ENCODE results near the gene LTA.
"Not testable (repeated sequence)": the region's sequence is repeated elsewhere in the genome, so short reads cannot be mapped to it uniquely, and the experiment has no call there.

Gene LTA

DNA sequence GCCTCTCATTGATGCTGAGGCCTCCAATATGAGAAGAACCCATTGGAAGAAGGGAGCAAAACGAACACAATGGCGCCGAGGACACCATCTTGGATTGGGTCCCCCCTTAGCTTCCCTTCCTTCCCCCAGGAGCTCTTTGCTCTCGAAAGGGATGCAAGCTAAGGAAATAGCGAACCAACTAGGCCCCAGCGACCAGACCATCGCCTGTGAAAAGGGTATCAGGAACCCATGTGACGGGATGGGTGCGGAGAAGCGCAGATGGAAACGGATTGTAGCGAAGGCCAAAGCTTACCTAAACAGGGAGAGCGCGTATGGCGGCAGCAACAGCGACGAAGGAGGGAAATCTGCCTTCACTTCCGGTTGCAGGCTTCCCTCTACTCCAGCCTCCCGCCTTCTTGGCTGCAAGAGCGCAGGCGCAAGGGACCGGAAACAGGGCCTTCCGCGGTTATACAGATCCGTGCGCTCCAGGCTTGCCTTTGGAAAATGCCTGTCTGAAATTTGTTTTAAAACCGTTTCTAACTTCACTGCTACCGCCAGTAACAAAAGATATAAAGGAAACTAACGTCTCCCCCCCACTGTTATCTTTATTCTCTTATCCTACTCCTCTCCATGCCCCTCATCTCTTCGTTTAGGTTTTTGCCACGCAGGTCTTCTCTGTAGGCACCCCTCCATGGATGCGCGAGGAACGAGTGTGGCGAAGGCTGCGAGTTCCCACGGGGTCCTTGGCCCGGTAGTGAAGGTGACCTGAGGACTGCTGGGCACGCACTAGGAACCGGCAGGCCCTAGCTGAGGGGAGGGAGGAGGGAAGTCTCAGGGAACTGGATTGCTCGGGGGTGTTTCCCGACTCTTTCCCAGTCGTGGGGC, 30.2 kb upstream of the LTA start, which contains the start of gene DDX39B:
Gene DDX39B (minus strand): TSS at position 346 of the 864 bp plus-strand sequence. CDS start 1,471 bp downstream, outside the sequence.
- peak; percentile 96 for DNase-seq (ENCODE audit: low read depth)

DNA sequence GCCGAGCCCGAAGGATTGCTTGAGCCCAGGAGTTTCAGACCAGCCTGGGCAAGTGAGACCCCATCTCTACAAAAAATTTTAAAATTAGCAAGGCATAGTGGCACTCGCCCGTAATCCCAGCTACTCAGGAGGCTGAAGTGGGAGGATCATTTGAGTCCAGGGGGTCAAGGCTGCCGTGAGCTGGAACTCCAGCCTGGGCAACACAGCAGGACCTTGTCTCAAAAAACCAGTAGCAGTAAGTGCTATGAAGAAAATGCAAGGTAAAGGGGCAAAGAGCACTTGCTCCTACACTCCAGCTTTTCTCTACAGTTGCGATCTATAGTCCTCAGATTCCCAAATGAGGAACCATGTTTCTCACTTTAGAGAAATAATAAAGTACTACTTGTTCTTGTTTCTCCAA, 28.4 kb upstream of the LTA start:
- DNase-seq (ENCODE audit: low read depth) = no peak

DNA sequence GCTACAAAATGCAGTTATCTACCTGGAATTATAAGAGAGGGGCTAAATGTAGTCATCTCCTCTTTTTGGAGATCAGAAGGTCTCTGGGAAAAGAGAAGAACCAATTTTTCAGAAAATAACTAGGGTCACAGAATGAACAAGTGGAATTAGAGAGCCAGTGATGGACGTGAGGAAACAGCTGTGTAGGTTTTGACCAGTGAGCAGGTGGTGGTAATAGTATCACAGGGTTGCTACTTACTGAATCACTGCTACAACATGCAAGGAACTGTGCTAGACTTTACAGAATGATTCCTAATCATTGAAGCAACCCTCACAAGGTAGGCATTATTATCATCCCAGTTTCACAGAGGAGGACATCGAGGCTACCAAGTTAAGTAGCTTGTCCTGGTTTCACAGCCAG, 27.4 kb upstream of the LTA start:
- DNase-seq (ENCODE audit: low read depth) = no peak

DNA sequence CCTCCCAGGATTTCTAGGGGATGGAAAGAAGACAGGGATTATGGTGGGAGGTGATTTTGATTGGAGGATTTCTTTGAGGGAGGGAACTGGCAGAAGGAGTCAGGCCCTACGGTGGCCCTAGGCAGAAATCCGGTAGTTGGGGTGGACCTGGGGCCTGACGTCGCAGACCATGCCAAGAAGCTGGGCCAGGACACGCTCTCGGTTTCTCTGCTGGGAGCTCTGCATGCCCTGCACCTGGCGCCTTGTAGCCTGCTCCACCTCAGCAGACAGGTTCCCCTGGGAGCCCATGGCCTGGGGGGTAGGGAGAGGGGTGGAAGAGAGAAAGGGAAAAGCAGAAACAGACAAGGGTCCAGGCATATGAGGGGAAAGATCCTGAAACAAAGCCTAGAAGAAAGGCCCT, 26.8 kb upstream of the LTA start:
- DNase-seq (ENCODE audit: low read depth) = no peak

DNA sequence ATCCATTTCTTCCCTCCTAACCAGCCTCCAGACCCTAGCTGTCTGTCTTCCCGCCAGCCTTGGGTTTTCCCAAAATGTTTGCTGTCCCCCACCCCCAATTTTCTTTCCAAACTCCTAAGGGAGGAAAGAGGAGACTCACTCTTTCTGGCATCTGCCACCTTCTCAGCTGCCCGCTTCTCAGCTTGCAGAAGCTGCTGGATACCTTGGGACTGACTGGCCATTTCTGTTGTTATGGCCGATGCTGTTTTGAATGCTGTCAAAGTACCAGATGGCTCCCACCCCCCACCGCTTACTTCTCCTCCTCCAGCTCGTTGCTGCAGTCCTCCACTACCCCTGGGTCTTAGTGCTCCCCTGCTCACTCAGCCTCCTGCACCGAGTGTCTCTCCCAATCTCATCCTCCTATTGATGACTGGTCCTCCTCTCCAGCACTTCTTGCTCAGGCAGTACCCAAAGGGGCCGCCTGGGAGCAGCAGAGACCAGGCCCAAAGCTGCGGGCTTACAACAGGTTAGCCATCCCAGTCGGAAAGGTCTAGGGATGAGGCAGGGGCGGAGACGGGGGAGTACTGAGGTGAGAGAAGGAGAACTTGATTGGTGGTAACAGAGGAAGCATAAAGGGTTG, 25.6 kb upstream of the LTA start, which contains the start of gene ATP6V1G2:
Gene ATP6V1G2 (minus strand): TSS at position 270 of the 619 bp plus-strand sequence. CDS start 49 bp downstream, at position 221.
- peak; percentile 79 for DNase-seq (ENCODE audit: low read depth)

DNA sequence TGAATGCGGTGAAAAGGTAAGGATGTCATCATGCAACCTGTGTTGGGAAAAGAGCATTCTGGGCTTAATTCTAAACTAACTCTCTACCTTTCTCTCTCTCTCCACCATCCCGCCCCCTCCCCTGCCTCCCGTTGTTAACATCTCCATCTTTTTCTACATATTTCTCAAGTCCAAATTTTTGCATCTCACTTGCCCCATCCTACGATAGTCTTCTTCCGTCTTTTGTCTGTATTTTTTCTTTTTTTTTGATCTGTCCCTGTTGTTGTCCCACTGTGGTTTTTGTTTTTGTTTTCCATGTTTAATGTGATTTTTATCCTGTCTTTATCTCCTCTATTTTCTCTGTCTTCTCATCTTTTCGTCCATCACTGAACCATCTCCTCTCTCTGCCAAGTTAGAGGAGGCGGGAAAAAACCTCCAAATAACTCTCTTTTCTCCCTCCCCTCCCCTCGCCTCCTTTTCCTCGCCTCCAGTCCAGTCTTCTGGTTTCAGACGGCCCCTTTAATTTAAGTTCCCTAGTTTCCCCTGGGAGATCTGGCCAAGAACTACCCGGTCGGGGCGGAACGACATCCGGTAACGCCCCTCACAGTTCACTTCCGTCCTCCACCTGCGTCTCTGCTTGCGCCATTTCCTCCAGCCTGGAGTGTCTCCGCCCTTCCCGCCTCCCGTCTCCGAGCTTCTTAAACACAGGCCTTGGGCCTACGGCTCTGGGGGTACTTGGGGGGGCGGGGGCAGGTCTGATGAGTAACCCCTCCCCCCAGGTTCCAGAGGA, 24.9 kb upstream of the LTA start, which contains the start of gene NFKBIL1:
Gene NFKBIL1 (plus strand): TSS at position 651 of the 769 bp plus-strand sequence. CDS start 87 bp downstream, at position 738.
- peak; percentile 95 for DNase-seq (ENCODE audit: low read depth)

DNA sequence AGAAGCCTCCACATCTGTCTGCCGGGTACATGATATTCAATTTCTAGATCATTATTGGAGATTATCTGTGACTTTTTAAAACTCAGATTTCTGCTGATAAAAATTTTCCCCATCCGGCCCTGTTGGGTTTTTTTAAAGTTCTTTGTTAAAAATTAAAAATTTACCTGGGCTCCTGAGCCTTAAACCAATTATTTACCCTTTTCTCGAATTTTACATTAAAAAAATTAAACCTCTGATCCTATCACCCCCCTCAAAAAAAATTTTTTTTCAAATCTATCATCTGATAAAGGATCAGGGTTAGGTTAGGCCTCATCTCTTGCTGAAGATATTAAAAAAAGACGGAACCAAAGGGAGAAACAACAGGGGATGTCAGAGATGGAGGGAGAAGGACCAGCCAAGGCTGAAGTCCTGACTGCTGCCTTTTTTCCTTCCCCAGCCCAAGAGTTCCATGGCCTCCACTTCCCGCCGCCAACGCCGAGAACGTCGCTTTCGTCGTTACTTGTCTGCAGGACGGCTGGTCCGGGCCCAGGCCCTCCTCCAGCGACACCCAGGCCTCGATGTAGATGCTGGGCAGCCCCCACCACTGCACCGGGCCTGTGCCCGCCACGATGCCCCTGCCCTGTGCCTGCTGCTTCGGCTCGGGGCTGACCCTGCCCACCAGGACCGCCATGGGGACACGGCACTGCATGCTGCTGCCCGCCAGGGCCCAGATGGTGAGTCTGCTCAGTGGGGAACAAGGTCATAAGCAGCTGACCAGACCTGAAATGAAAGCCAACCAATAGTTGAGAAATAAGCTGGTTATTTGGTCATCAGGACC, 24.2 kb upstream of the LTA start:
- DNase-seq (ENCODE audit: low read depth) = no peak

DNA sequence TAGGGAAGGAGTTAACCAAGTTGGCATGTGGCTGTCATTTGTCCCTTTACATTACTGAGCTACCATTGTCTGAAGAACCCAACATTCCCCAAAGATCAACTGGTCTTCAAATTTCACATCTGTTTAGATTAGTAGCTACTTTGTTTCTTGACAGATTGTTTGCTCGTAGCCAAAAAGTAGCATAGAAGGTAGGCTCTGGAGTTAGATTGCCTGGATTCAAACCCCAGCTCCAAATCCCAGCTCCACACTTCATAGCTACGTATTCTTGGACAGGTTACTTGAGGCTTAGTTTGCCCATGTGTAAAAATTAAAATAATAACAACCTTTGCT, 23.6 kb upstream of the LTA start:
- DNase-seq (ENCODE audit: low read depth) = no peak

DNA sequence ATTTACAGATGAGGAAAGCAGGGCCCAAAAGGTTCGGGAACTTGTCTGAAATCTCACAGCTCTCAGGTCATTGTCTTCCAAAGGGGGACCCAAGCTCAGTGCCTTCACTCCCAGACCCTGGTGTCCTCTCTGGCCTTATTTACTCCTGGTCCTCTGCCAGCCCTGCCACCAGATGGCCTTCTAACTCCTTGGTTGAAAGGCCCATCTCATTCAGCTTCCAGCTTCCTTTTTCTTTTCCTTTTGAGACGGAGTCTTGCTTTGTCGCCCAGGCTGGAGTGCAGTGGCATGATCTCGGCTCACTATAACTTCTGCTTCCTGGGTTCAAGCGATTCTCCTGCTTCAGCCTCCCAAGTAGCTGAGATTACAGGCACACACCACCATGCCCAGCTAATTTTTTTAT, 20.7 kb upstream of the LTA start:
- not testable (repeated sequence) for DNase-seq (ENCODE audit: low read depth)

DNA sequence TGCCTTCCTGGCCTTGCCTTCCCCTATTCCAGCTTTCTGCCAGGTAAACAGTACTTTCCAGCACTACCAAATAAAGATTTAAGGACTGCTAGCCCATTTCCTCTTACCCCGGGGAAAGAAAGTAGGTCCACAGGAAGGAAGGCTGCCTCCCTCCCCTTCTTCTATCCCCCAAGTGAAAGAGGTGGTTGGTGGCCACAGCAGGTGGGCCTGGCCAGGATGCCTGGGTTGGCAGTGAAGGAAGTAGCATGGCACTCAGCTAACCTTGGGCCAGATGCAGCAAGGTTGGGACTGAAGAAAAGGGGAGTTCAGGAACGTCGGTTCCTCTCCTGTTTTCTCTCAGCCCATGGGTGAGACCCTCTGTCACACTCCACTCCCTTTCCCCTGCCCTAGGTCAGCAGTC, 15.8 kb upstream of the LTA start:
- no peak for DNase-seq (ENCODE audit: low read depth)

DNA sequence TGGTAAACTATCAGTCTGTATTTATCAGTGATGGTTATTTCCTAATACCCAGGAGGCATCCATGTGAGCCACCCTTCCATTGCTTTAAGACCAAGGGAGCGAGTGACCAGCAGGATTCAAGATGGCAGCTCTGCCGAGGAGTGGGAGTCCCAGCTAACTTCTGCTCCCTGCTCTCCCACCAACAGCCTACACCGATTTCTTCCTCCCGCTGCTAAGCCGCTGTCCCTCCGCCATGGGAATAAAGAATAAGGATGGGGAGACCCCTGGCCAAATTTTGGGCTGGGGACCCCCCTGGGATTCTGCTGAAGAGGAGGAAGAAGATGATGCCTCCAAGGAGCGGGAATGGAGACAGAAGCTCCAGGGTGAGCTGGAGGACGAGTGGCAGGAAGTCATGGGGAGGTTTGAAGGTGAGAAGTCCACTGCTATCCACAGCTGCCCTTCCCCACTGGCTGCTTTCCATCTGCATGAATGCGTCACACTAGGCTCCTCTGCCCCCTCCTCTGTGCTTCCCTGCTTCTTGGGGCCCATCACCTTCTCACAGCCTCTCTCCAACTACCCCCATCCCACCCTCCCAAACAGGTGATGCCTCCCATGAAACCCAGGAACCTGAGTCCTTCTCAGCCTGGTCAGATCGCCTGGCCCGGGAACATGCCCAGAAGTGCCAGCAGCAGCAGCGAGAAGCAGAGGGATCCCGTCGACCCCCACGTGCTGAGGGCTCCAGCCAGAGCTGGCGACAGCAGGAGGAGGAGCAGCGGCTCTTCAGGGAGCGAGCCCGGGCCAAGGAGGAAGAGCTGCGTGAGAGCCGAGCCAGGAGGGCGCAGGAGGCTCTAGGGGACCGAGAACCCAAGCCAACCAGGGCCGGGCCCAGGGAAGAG, 14.4 kb upstream of the LTA start:
- DNase-seq (ENCODE audit: low read depth) = no peak

DNA sequence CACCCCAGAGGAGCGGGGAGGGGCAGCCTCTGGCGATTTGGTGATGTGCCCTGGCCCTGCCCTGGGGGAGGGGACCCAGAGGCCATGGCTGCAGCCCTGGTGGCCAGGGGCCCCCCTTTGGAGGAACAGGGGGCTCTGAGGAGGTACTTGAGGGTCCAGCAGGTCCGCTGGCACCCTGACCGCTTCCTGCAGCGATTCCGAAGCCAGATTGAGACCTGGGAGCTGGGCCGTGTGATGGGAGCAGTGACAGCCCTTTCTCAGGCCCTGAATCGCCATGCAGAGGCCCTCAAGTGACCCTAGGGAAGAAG, 13.8 kb upstream of the LTA start:
- DNase-seq (ENCODE audit: low read depth) = no peak

DNA sequence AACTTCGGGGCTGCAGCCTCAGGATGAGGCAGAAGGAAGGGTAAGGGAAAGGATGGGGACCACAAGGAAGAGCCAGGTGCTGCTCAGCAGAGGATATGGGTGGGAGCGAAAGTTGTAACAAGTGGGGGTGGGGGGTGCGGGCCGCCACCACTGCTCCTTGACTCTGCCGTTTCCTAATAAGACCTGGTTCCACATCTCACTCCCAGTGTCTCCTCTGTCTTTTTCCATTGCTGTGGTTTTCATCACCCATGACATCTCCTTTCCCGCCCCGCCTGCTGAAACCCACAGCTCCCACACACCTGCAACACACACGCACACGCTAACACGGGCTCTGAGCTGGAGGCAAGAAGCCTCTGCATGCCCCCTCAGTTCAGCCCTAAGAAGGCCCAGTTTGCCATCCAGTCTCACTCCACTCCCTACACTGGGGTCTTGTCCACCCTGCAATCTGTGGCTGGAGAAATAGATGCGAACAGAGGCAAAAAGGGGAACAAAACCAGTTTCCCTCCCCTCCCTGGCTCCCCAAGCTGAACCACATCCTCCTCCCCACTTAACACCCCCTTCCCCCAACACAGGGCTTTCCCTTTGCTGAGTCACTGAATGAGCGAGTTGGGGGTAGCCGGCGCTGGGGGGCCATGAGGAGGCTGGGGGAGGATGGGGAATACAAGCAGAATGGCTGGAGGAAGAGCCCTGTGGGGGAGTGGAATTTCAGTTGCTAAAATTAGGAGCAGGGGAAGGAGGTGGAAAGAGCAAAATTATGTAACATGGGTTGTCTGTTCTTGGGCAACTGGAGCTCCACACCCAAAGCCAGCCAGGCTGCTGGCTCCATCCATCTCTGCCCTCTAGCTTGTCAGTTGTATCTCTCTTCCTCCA, 13.2 kb upstream of the LTA start:
- no peak for DNase-seq (ENCODE audit: low read depth)

DNA sequence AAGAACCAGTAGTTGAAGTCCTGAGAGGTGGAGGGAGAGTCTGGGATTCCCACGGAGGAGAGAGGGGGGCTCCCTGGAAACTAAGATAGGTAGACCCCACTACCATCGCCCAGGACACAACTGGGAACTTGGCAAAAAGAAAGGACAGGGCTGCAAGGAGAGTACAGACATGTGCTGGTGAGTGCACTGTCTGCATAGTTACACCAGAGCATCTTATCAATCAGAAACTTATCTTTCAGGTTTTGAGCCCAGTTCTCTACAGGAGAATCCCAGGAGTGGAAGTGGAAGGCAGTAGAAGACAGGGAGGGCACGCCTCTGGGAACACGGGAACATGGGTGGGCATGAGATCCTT, 12.5 kb upstream of the LTA start:
- no peak for DNase-seq (ENCODE audit: low read depth)

DNA sequence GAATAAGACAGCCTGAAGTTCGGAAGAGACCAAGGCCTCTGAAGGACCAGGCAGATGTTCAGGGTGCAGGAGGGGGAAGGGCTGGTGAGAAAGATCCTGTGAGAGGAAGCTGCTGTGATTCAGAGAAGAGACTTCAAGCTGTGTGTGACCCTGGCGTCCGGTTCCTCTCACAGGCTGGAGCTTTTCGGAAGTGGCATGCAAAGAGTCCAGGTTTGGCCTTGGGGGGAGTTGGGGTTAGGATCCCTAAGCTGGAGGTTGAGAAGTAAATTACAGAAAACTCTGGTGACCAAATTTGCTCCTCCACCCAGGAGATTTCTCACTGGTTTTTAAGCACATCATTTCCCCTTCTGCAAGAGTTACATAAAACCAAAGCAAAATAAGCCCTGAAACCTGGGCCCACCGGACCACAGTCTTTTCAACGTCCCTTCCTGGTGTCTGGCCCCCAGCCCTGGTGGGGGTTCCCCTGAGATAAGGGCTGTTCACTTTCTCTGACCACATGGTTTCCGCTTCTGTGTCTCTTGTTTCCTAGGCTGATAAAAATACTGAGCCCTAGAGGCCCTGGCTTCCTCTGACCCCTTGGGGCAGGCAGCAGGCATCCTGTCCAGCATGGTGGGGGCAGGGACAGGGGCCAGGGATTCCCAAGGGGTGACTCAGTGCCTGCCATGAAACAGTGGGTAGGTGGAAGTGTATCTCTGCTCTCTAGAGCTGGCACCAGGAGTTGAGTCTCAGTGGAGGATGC, 12.0 kb upstream of the LTA start:
- no peak for DNase-seq (ENCODE audit: low read depth)

DNA sequence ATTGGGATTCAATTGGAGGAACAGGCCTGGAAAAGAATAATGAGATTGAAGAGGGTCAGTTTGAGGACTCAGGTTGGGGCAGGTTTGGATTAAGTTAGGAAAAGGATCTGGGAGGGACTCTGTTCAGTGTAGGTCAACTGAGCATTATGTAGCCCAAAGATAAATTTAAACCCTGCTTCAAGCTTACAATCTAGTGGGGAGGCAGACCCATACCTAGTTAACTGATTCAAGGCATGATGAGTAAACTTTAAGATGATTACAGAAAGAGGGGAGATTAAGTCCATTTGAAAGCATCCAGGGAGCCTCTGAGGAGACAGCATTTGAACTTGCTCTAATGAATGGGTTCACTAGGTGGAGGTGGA, 11.4 kb upstream of the LTA start:
- DNase-seq (ENCODE audit: low read depth) = no peak

DNA sequence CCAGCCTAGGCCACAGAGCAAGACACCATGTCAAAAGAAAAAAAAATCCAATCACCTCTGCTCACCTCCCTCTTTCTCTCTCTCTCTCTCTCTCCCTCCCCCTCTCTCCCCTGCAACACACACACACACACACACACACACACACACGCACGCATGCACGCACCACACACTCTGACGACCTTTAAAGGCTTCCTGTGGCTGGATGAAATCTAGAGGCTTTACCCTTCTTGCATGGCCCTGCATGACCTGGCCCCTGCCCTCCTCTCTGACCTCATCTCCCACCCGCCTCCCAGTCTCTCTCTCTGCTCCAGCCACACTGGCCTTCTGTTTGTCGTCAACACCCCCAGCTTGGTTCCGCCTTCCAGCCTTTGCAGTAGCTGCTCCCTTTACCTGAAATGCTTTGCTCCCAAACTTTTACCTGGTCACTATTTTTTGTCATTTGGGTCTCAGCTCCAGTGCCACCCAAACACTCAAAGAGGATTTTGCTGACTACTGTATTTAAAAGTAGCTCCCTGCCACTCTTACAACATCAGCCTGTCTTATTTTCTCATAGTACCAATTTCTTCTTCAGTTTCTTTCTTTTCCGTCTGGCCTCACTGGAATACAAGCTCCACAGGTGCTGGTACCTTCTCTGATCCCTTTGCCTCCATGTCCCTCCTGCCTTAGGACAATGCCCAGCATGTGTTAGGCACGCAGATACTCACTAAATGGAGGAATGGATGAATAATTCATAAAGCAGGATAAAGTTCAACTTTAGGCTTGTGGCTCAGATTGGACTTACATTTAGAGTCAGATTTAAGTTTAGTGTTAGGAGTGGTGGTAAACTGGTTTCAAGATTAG, 4.3 kb upstream of the LTA start:
- no peak for DNase-seq (ENCODE audit: low read depth)

DNA sequence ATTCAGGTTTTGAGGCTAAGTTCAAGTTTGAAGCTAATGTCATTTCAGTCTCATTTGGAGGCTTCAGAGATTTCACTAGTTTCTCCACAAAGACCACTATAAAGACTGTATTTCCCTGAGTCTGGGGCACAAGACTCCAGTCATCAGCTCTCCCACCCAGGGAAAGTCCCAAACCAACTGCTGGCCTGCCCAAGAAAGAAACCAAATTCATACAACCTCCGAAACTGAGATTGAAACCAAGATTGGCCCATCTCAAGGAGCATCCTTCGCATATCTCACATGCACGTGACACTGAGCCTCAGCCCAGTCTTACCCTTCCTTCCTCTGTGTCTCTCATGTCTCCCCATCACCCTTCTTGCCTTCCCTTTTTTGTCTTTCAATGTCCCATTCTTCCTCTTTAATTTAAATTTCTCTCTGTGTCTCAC, 3.5 kb upstream of the LTA start:
- DNase-seq (ENCODE audit: low read depth) = no peak
